ENCODE data around the gene OSBPL6.
"Not testable (repeated sequence)": the region's sequence is repeated elsewhere in the genome, so short reads cannot be mapped to it uniquely, and the experiment has no call there.

OSBPL6 gene

GRCh38 chr2:178414266-178415247, 220.2 kb downstream of the OSBPL6 start:
- DNase-seq: peak; percentile 68

GRCh38 chr2:178415979-178416378, 221.7 kb downstream of the OSBPL6 start:
- no peak for DNase-seq

GRCh38 chr2:178417916-178418315, 223.6 kb downstream of the OSBPL6 start:
- DNase-seq: no peak

- DNase-seq: no peak
These were observed 224.1 kb downstream of the OSBPL6 start for GRCh38 chr2:178418426-178418825.

GRCh38 chr2:178419123-178419522, 224.8 kb downstream of the OSBPL6 start:
- DNase-seq: no peak

- DNase-seq: no peak
These were observed 226.2 kb downstream of the OSBPL6 start for GRCh38 chr2:178420463-178420999.

GRCh38 chr2:178422097-178422496, 227.8 kb downstream of the OSBPL6 start:
- DNase-seq: no peak

GRCh38 chr2:178423746-178424145, 229.4 kb downstream of the OSBPL6 start:
- DNase-seq: not testable (repeated sequence)

- DNase-seq: no peak
These were observed 231.0 kb downstream of the OSBPL6 start for GRCh38 chr2:178425255-178425827.

- no peak for DNase-seq
These were observed 232.1 kb downstream of the OSBPL6 start for GRCh38 chr2:178426388-178426787.

- no peak for DNase-seq
These were observed 233.1 kb downstream of the OSBPL6 start for GRCh38 chr2:178427458-178427857.

- DNase-seq: no peak
These were observed 234.1 kb downstream of the OSBPL6 start for GRCh38 chr2:178428396-178428806.

GRCh38 chr2:178429336-178429735, 235.0 kb downstream of the OSBPL6 start:
- DNase-seq: no peak

- DNase-seq: no peak
These were observed 242.3 kb downstream of the OSBPL6 start for GRCh38 chr2:178436662-178437061.

- no peak for DNase-seq
These were observed 247.1 kb downstream of the OSBPL6 start for GRCh38 chr2:178441426-178441825.

- no peak for DNase-seq
These were observed 254.8 kb downstream of the OSBPL6 start for GRCh38 chr2:178448968-178449661.

GRCh38 chr2:178449700-178450523, 255.6 kb downstream of the OSBPL6 start:
- DNase-seq: no peak

GRCh38 chr2:178450524-178450773, 256.1 kb downstream of the OSBPL6 start:
- no peak for DNase-seq

GRCh38 chr2:178450774-178451525, 256.6 kb downstream of the OSBPL6 start, which contains the start of the genes PJVK and PRKRA:
TSS of gene PJVK (plus strand) at chr2:178451378. CDS start at chr2:178453410, 2,032 bp downstream.
TSS of gene PRKRA (minus strand) at chr2:178451175. CDS start at chr2:178451030, 145 bp downstream.
- peak; percentile 63 for DNase-seq

- DNase-seq: no peak
These were observed 258.0 kb downstream of the OSBPL6 start for GRCh38 chr2:178452334-178452733.
